Endothelial cell (in vitro differentiated cells): ENCODE results near the gene SEPTIN12. TPM values are rescaled to one million over a fixed set of nuclear protein-coding genes. Genes with fewer than 3 reads are reported as not detected.

ENCODE experiments used
- DNase-seq: peaks from one replicate; pipeline ENCODE4 v3.0.0; 2021; ENCODE audit warnings: low spot score
- H3K27ac Mint-ChIP-seq: one replicate; pipeline ENCODE4 v1.8.0; 2021; ENCODE audit warnings: mixed read lengths, inconsistent platforms; ENCODE audit not compliant: unreplicated experiment
- H3K27me3 Mint-ChIP-seq: one replicate; pipeline ENCODE4 v1.8.0; 2021; ENCODE audit warnings: mild to moderate bottlenecking, moderate library complexity, mixed read lengths, inconsistent platforms; ENCODE audit not compliant: unreplicated experiment
- H3K36me3 Mint-ChIP-seq: one replicate; pipeline ENCODE4 v1.8.0; 2021; ENCODE audit warnings: mild to moderate bottlenecking, low read depth, mixed read lengths, inconsistent platforms; ENCODE audit not compliant: unreplicated experiment
- H3K4me1 Mint-ChIP-seq: one replicate; pipeline ENCODE4 v1.8.0; 2021; ENCODE audit warnings: mild to moderate bottlenecking, mixed read lengths, inconsistent platforms; ENCODE audit not compliant: unreplicated experiment
- H3K4me3 Mint-ChIP-seq: one replicate; pipeline ENCODE4 v1.8.0; 2021; ENCODE audit warnings: mild to moderate bottlenecking, mixed read lengths, inconsistent platforms; ENCODE audit not compliant: unreplicated experiment
- H3K9me3 Mint-ChIP-seq: one replicate; pipeline ENCODE4 v1.8.0; 2021; ENCODE audit warnings: mixed read lengths, inconsistent platforms; ENCODE audit not compliant: unreplicated experiment
- CTCF ChIP-seq: fragments of 200-600 bp; sonication (generic); IDR thresholded peaks from one replicate; pipeline ENCODE4 v1.5.0; 2021; ENCODE audit warnings: antibody characterized with exemption; ENCODE audit not compliant: unreplicated experiment
- total RNA-seq: library from RNA; stranded (reverse); fragmentation: NEBNext Ultra II Directional; extraction: Animal tissue kit (Norgen Biotek cat#: 25700); gene quantifications from one replicate; pipeline ENCODE4 v1.2.1, GENCODE V29; 2021; ENCODE audit not compliant: unreplicated experiment

Gene SEPTIN12
- total RNA-seq, 1 donor from 2014 or later: 11.5 TPM

DNA sequence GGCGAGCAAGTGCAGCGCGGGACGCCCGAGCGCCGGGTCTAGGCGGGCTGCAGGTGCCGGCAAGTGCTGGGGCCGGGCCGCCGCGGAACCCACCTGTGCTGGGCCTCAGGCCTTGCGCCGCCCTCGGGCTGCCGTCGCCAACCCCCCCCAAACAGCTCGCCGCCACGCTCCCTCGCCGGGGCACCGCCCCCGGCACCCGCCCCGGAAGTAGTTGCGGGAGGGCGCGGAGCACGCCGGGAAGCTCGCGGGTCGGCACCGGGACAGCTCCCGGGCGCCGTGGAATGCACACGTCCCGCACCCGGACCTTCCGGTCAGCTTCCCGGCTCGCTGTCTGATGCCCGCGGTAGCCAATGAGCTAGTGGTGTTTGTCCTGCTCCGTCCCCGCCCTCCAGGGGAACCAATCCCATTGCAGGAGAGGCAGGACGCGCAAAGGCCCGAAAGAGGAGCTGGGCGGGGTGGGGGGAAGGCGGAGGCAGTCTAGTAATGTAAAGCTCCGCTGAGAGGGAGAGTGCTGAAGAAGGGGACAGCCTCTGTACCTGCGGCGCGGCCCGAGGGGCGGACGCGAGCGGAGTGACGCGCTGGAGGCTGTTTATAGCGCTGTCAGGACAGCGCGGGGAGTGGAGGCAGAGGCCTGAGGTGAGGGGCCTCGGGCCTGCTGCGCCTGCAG lies 53.9 kb downstream of the SEPTIN12 start, which contains the start of the genes ANKS3 and DNAAF8:
TSS of gene ANKS3 (minus strand) at position 209 of the 667 bp plus-strand sequence. CDS start 4,122 bp downstream, outside the sequence.
TSS of gene DNAAF8 (plus strand) at position 475 of the 667 bp plus-strand sequence. CDS start 1,978 bp downstream, outside the sequence.
- peak; percentile 89 for DNase-seq
- Mint-ChIP-seq H3K4me1 (peaks cover 5% of the 10 kb centered on the region), H3K27me3 (peaks cover 8% of the 10 kb centered on the region), H3K9me3 (no peaks in the 10 kb centered on the region), H3K4me3 (peak within 1 kb of the TSS; percentile 95), H3K27ac (peak within 1 kb of the TSS; percentile 75), H3K36me3 (peaks cover 4% of the 10 kb centered on the region)
- no peak for TF ChIP-seq CTCF

- TF ChIP-seq CTCF: no peak
- Mint-ChIP-seq H3K27ac (no peak overlapping the region), H3K9me3 (no peaks in the 10 kb centered on the region), H3K27me3 (peaks cover 6% of the 10 kb centered on the region), H3K36me3 (peaks cover 8% of the 10 kb centered on the region), H3K4me1 (peaks cover 5% of the 10 kb centered on the region), H3K4me3 (peak overlapping the region; percentile 91)
- no peak for DNase-seq
Observed at GRCh38 chr16:4733747-4734062, 54.4 kb downstream of the SEPTIN12 start.

- Mint-ChIP-seq H3K27ac (no peak overlapping the region), H3K36me3 (peaks cover 12% of the 10 kb centered on the region), H3K27me3 (peaks cover 6% of the 10 kb centered on the region), H3K4me1 (peaks cover 5% of the 10 kb centered on the region), H3K9me3 (no peaks in the 10 kb centered on the region), H3K4me3 (peak overlapping the region; percentile 91)
- DNase-seq: no peak
- TF ChIP-seq CTCF: no peak
Observed at GRCh38 chr16:4733211-4733742, 54.9 kb downstream of the SEPTIN12 start.

DNA sequence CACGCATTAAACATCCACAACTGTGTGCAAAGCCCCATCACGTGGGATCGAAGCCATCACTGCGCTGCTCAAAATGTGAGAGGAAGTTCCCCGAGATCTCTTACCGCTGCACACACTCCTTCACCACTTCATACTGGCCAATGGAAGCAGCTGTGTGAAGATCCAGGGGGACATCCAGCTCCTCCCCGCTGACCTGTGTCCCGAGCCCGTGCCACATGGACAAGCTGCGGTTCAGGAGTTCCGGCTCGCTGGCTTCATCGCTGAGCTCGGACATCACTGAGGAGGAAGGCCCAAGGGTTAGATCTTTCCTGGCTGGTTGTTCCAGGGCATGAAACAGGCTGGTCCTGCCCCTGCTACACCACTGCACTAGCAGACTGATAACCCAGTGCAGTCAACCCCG lies 58.3 kb downstream of the SEPTIN12 start:
- Mint-ChIP-seq H3K4me1 (no peaks in the 10 kb centered on the region), H3K27ac (no peak overlapping the region), H3K9me3 (no peaks in the 10 kb centered on the region), H3K27me3 (peaks cover 3% of the 10 kb centered on the region), H3K36me3 (peaks cover 8% of the 10 kb centered on the region), H3K4me3 (no peak overlapping the region)
- DNase-seq: no peak
- no peak for TF ChIP-seq CTCF

DNA sequence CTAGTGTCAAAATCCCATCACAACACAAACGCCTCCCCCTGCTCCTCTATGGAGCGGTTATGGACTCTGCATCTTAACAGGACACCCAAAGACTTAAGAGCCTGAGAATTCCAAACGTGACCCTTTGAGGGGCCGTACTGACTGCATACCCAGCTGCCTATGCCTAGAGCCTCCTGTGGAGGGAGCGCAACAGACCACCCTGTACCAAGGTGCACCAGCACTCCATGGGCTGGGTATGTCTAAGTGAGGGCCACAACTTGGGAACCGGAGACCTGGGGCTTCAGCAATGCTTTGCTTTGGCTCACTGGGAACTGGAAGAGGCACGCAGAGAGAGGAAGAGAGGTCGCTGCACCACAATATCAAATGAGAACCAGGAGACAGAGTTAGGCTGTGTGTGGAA lies 59.5 kb downstream of the SEPTIN12 start:
- DNase-seq: no peak
- Mint-ChIP-seq H3K36me3 (peaks cover 8% of the 10 kb centered on the region), H3K4me1 (no peaks in the 10 kb centered on the region), H3K27me3 (peaks cover 3% of the 10 kb centered on the region), H3K4me3 (no peak overlapping the region), H3K9me3 (no peaks in the 10 kb centered on the region), H3K27ac (no peak overlapping the region)
- no peak for TF ChIP-seq CTCF
